ENCODE results near the gene ESPL1.

The ESPL1 gene

GRCh38 chr12:53267999-53268629 is at the start of gene ESPL1:
ESPL1 (plus strand) TSS chr12:53268299; CDS start chr12:53268767, 468 bp downstream.
- Histone ChIP-seq H3K9me3 (ENCODE audit: control insufficient read depth, insufficient read depth, low read length) (no peaks in the 10 kb centered on the region), H3K9ac (ENCODE audit: low read depth, low read length) (peak within 1 kb of the TSS; percentile 58), H3K4me1 (ENCODE audit: control insufficient read depth, insufficient read depth, low read length) (peaks cover 4% of the 10 kb centered on the region; the same call in 1 of the 2 replicates), H3K4me3 (ENCODE audit: low read depth, low read length) (peak within 1 kb of the TSS; percentile 97), H3K27me3 (ENCODE audit: control insufficient read depth, insufficient read depth, low read length) (no peaks in the 10 kb centered on the region), H3K27ac (ENCODE audit: low read depth, low read length) (peak within 1 kb of the TSS; percentile 70), H3K36me3 (ENCODE audit: control insufficient read depth, insufficient read depth, low read length) (peaks cover 28% of the 10 kb centered on the region)

GRCh38 chr12:53218551-53219291 is 49.4 kb upstream of the ESPL1 start:
- Histone ChIP-seq H3K27me3 (ENCODE audit: control insufficient read depth, insufficient read depth, low read length) (peaks cover 10% of the 10 kb centered on the region), H3K4me3 (ENCODE audit: low read depth, low read length) (peak overlapping the region; percentile 89), H3K27ac (ENCODE audit: low read depth, low read length) (peak overlapping the region; percentile 97), H3K9me3 (ENCODE audit: control insufficient read depth, insufficient read depth, low read length) (no peaks in the 10 kb centered on the region), H3K9ac (ENCODE audit: low read depth, low read length) (no peak overlapping the region), H3K36me3 (ENCODE audit: control insufficient read depth, insufficient read depth, low read length) (peaks cover 16% of the 10 kb centered on the region), H3K4me1 (ENCODE audit: control insufficient read depth, insufficient read depth, low read length) (peaks cover 61% of the 10 kb centered on the region)

GRCh38 chr12:53219292-53219955 is 48.7 kb upstream of the ESPL1 start:
- peaks cover 10% of the 10 kb centered on the region for H3K27me3 ChIP-seq (ENCODE audit: control insufficient read depth, insufficient read depth, low read length)
- H3K4me3 ChIP-seq (ENCODE audit: low read depth, low read length): peak overlapping the region; percentile 89
- H3K27ac ChIP-seq (ENCODE audit: low read depth, low read length): peak overlapping the region; percentile 29
- H3K36me3 ChIP-seq (ENCODE audit: control insufficient read depth, insufficient read depth, low read length): peaks cover 9% of the 10 kb centered on the region
- peaks cover 61% of the 10 kb centered on the region for H3K4me1 ChIP-seq (ENCODE audit: control insufficient read depth, insufficient read depth, low read length)
- no peak overlapping the region for H3K9ac ChIP-seq (ENCODE audit: low read depth, low read length)
- H3K9me3 ChIP-seq (ENCODE audit: control insufficient read depth, insufficient read depth, low read length): no peaks in the 10 kb centered on the region

- peak overlapping the region; percentile 29 for H3K27ac ChIP-seq (ENCODE audit: low read depth, low read length)
- H3K27me3 ChIP-seq (ENCODE audit: control insufficient read depth, insufficient read depth, low read length): peaks cover 10% of the 10 kb centered on the region
- H3K4me1 ChIP-seq (ENCODE audit: control insufficient read depth, insufficient read depth, low read length): peaks cover 62% of the 10 kb centered on the region
- H3K9me3 ChIP-seq (ENCODE audit: control insufficient read depth, insufficient read depth, low read length): no peaks in the 10 kb centered on the region
- H3K4me3 ChIP-seq (ENCODE audit: low read depth, low read length): peak overlapping the region; percentile 89
- H3K36me3 ChIP-seq (ENCODE audit: control insufficient read depth, insufficient read depth, low read length): peaks cover 3% of the 10 kb centered on the region; the same call in 1 of the 2 replicates
- no peak overlapping the region for H3K9ac ChIP-seq (ENCODE audit: low read depth, low read length)
Observed at GRCh38 chr12:53219956-53220693, 48.0 kb upstream of the ESPL1 start.

- Histone ChIP-seq H3K9me3 (ENCODE audit: control insufficient read depth, insufficient read depth, low read length) (no peaks in the 10 kb centered on the region), H3K27ac (ENCODE audit: low read depth, low read length) (peak overlapping the region; percentile 85)
Observed at GRCh38 chr12:53220694-53221202, 47.4 kb upstream of the ESPL1 start.

GRCh38 chr12:53221203-53222080 is 46.7 kb upstream of the ESPL1 start:
- peak overlapping the region; percentile 89 for H3K4me3 ChIP-seq (ENCODE audit: low read depth, low read length)
- H3K9ac ChIP-seq (ENCODE audit: low read depth, low read length): no peak overlapping the region; the same call in 1 of the 2 replicates
- H3K4me1 ChIP-seq (ENCODE audit: control insufficient read depth, insufficient read depth, low read length): peaks cover 57% of the 10 kb centered on the region

More at GRCh38 chr12:53220694-53221202, 47.4 kb upstream of the ESPL1 start:
- H3K4me3 ChIP-seq (ENCODE audit: low read depth, low read length): peak overlapping the region; percentile 89
- peaks cover 62% of the 10 kb centered on the region for H3K4me1 ChIP-seq (ENCODE audit: control insufficient read depth, insufficient read depth, low read length)
- peaks cover 10% of the 10 kb centered on the region for H3K27me3 ChIP-seq (ENCODE audit: control insufficient read depth, insufficient read depth, low read length)
- H3K9ac ChIP-seq (ENCODE audit: low read depth, low read length): no peak overlapping the region
- H3K36me3 ChIP-seq (ENCODE audit: control insufficient read depth, insufficient read depth, low read length): no peaks in the 10 kb centered on the region

GRCh38 chr12:53222170-53222721 is 45.9 kb upstream of the ESPL1 start:
- Histone ChIP-seq H3K36me3 (ENCODE audit: control insufficient read depth, insufficient read depth, low read length) (peaks cover 4% of the 10 kb centered on the region; the same call in 1 of the 2 replicates), H3K9ac (ENCODE audit: low read depth, low read length) (no peak overlapping the region), H3K27me3 (ENCODE audit: control insufficient read depth, insufficient read depth, low read length) (peaks cover 10% of the 10 kb centered on the region), H3K27ac (ENCODE audit: low read depth, low read length) (peak overlapping the region; percentile 85), H3K4me1 (ENCODE audit: control insufficient read depth, insufficient read depth, low read length) (peaks cover 50% of the 10 kb centered on the region), H3K4me3 (ENCODE audit: low read depth, low read length) (peak overlapping the region; percentile 89), H3K9me3 (ENCODE audit: control insufficient read depth, insufficient read depth, low read length) (no peaks in the 10 kb centered on the region)

More at GRCh38 chr12:53221203-53222080, 46.7 kb upstream of the ESPL1 start:
- H3K36me3 ChIP-seq (ENCODE audit: control insufficient read depth, insufficient read depth, low read length): no peaks in the 10 kb centered on the region
- H3K27ac ChIP-seq (ENCODE audit: low read depth, low read length): peak overlapping the region; percentile 85
- H3K27me3 ChIP-seq (ENCODE audit: control insufficient read depth, insufficient read depth, low read length): peaks cover 10% of the 10 kb centered on the region
- no peaks in the 10 kb centered on the region for H3K9me3 ChIP-seq (ENCODE audit: control insufficient read depth, insufficient read depth, low read length)

- Histone ChIP-seq H3K4me1 (ENCODE audit: control insufficient read depth, insufficient read depth, low read length) (peaks cover 44% of the 10 kb centered on the region), H3K36me3 (ENCODE audit: control insufficient read depth, insufficient read depth, low read length) (peaks cover 5% of the 10 kb centered on the region; the same call in 1 of the 2 replicates), H3K9me3 (ENCODE audit: control insufficient read depth, insufficient read depth, low read length) (no peaks in the 10 kb centered on the region), H3K4me3 (ENCODE audit: low read depth, low read length) (no peak overlapping the region), H3K9ac (ENCODE audit: low read depth, low read length) (no peak overlapping the region), H3K27me3 (ENCODE audit: control insufficient read depth, insufficient read depth, low read length) (peaks cover 10% of the 10 kb centered on the region), H3K27ac (ENCODE audit: low read depth, low read length) (peak overlapping the region; percentile 18)
Observed at GRCh38 chr12:53222806-53223261, 45.3 kb upstream of the ESPL1 start.

GRCh38 chr12:53223389-53224060 is 44.6 kb upstream of the ESPL1 start:
- H3K27ac ChIP-seq (ENCODE audit: low read depth, low read length): peak overlapping the region; percentile 37
- peaks cover 10% of the 10 kb centered on the region for H3K27me3 ChIP-seq (ENCODE audit: control insufficient read depth, insufficient read depth, low read length)
- no peak overlapping the region for H3K9ac ChIP-seq (ENCODE audit: low read depth, low read length)
- H3K9me3 ChIP-seq (ENCODE audit: control insufficient read depth, insufficient read depth, low read length): no peaks in the 10 kb centered on the region
- 0 out of 2 replicates have a peak overlapping the region, but pooled peaks have one; percentile 3 for H3K4me3 ChIP-seq (ENCODE audit: low read depth, low read length)
- peaks cover 5% of the 10 kb centered on the region; the same call in 1 of the 2 replicates for H3K36me3 ChIP-seq (ENCODE audit: control insufficient read depth, insufficient read depth, low read length)
- H3K4me1 ChIP-seq (ENCODE audit: control insufficient read depth, insufficient read depth, low read length): peaks cover 38% of the 10 kb centered on the region

Measured in HUES48 (cell line).